Loucy (cell line): ENCODE measurements around the gene PITX1.

Experiments
- H2AFZ ChIP-seq: fragments of 200-600 bp; sonication (generic); 2 replicates; pipeline ENCODE4 v1.6.0; 2016; ENCODE audit warnings: antibody characterized with exemption, mild to moderate bottlenecking, low read length, moderate library complexity
- H3F3A ChIP-seq: fragments of 200-600 bp; 2 replicates; pipeline ENCODE4 v1.6.0; 2016; ENCODE audit warnings: antibody characterized with exemption, low read depth, mild to moderate bottlenecking
- H3K27me3 ChIP-seq: fragments of 200-600 bp; sonication (generic); 2 replicates; pipeline ENCODE4 v1.6.1; 2014; ENCODE audit warnings: low read length, mild to moderate bottlenecking; ENCODE audit not compliant: insufficient read depth, poor library complexity, severe bottlenecking
- H3K36me3 ChIP-seq: fragments of 200-600 bp; sonication (generic); 2 replicates; pipeline ENCODE4 v1.6.1; 2016; ENCODE audit warnings: low read length; ENCODE audit not compliant: insufficient read depth
- H3K4me1 ChIP-seq: fragments of 200-600 bp; sonication (generic); 2 replicates; pipeline ENCODE4 v1.5.1; 2014; ENCODE audit warnings: low read length, mild to moderate bottlenecking; ENCODE audit not compliant: insufficient read depth, poor library complexity, severe bottlenecking
- H3K4me2 ChIP-seq: fragments of 200-600 bp; sonication (generic); 2 replicates; pipeline ENCODE4 v1.6.0; 2014; ENCODE audit warnings: antibody characterized with exemption, low read length, low read depth, mild to moderate bottlenecking; ENCODE audit not compliant: poor library complexity, severe bottlenecking
- H3K4me3 ChIP-seq: fragments of 200-600 bp; sonication (generic); 2 replicates; pipeline ENCODE4 v1.5.1; 2014; ENCODE audit warnings: low read length, mild to moderate bottlenecking, mixed read lengths; ENCODE audit not compliant: poor library complexity, severe bottlenecking
- H3K79me2 ChIP-seq: fragments of 200-600 bp; sonication (generic); 2 replicates; pipeline ENCODE4 v1.6.1; 2014; ENCODE audit warnings: low read length; ENCODE audit not compliant: insufficient read depth
- H3K9ac ChIP-seq: fragments of 200-600 bp; sonication (generic); 2 replicates; pipeline ENCODE4 v1.6.0; 2014; ENCODE audit warnings: mild to moderate bottlenecking, low read depth, low read length, moderate library complexity; ENCODE audit not compliant: poor library complexity, severe bottlenecking
- H3K9me2 ChIP-seq: fragments of 200-600 bp; sonication (generic); replicated peaks from 2 replicates; pipeline ENCODE4 v1.6.1; 2016; ENCODE audit warnings: low read depth, low read length, mixed read lengths
- H3K9me3 ChIP-seq: fragments of 200-600 bp; sonication (generic); 2 replicates; pipeline ENCODE4 v1.6.1; 2014; ENCODE audit warnings: mild to moderate bottlenecking, antibody characterized with exemption, low read length, low read depth; ENCODE audit not compliant: insufficient read depth
- H4K20me1 ChIP-seq: fragments of 200-600 bp; sonication (generic); 2 replicates; pipeline ENCODE4 v1.6.0; 2014; ENCODE audit warnings: antibody characterized with exemption, low read length, mild to moderate bottlenecking; ENCODE audit not compliant: insufficient read depth, poor library complexity, severe bottlenecking
- CTCF ChIP-seq: fragments of 200-600 bp; sonication (generic); conservative IDR thresholded peaks from 2 replicates; pipeline ENCODE4 v1.5.1; 2014; ENCODE audit warnings: mild to moderate bottlenecking, antibody characterized with exemption, low read length
- EZH2phosphoT487 ChIP-seq: fragments of 200-600 bp; IDR thresholded peaks from 2 replicates; pipeline ENCODE4 v1.6.1; 2018; ENCODE audit warnings: antibody characterized with exemption, mild to moderate bottlenecking, moderate library complexity, borderline replicate concordance

The PITX1 gene

GRCh38 chr5:135069895-135070657 lies 36.0 kb upstream of the PITX1 start:
- H3K9me2 ChIP-seq = no peaks in the 10 kb centered on the region
- no peaks in the 10 kb centered on the region for H3K9me3 ChIP-seq
- no peaks in the 10 kb centered on the region for H4K20me1 ChIP-seq
- no peaks in the 10 kb centered on the region for H3K4me1 ChIP-seq
- no peaks in the 10 kb centered on the region for H3K36me3 ChIP-seq
- H2AFZ ChIP-seq = no peak overlapping the region
- no peak overlapping the region for H3K9ac ChIP-seq
- H3K79me2 ChIP-seq = no peaks in the 10 kb centered on the region
- no peak overlapping the region for H3K4me3 ChIP-seq
- H3K4me2 ChIP-seq = no peak overlapping the region
- TF ChIP-seq CTCF (no peak), EZH2phosphoT487 (no peak)
- no peaks in the 10 kb centered on the region for H3K27me3 ChIP-seq
- no peaks in the 10 kb centered on the region for H3F3A ChIP-seq

GRCh38 chr5:135069016-135069770 lies 35.2 kb upstream of the PITX1 start:
- H3K79me2 ChIP-seq = no peaks in the 10 kb centered on the region
- no peaks in the 10 kb centered on the region for H3K4me1 ChIP-seq
- no peak overlapping the region for H3K4me2 ChIP-seq
- H3K4me3 ChIP-seq = no peak overlapping the region
- H3K9ac ChIP-seq = no peak overlapping the region
- no peaks in the 10 kb centered on the region for H3F3A ChIP-seq
- no peaks in the 10 kb centered on the region for H4K20me1 ChIP-seq
- H3K9me3 ChIP-seq = no peaks in the 10 kb centered on the region
- TF ChIP-seq EZH2phosphoT487 (no peak), CTCF (no peak)
- no peaks in the 10 kb centered on the region for H3K36me3 ChIP-seq
- no peak overlapping the region for H2AFZ ChIP-seq
- no peaks in the 10 kb centered on the region for H3K27me3 ChIP-seq
- H3K9me2 ChIP-seq = no peaks in the 10 kb centered on the region

GRCh38 chr5:135067587-135067986 lies 33.6 kb upstream of the PITX1 start:
- Histone ChIP-seq H3K36me3 (no peaks in the 10 kb centered on the region), H3K9ac (no peak overlapping the region), H3K4me2 (no peak overlapping the region), H3K27me3 (no peaks in the 10 kb centered on the region), H3F3A (no peaks in the 10 kb centered on the region), H2AFZ (no peak overlapping the region), H4K20me1 (no peaks in the 10 kb centered on the region), H3K79me2 (no peaks in the 10 kb centered on the region), H3K4me1 (no peaks in the 10 kb centered on the region), H3K9me2 (no peaks in the 10 kb centered on the region), H3K4me3 (no peak overlapping the region), H3K9me3 (no peaks in the 10 kb centered on the region)
- no peak for TF ChIP-seq EZH2phosphoT487
- TF ChIP-seq CTCF = no peak
